NOMO-1 treated with DMSO at 0.1 percent for 48 hours (cell line): ENCODE measurements around the gene TPST1.
"Not testable (repeated sequence)": the region's sequence is repeated elsewhere in the genome, so short reads cannot be mapped to it uniquely, and the experiment has no call there.

Source experiments
- DNase-seq: peaks from one replicate; lab custom pipeline; 2025; ENCODE audit not compliant: unreplicated experiment; lab: John Stamatoyannopoulos, UW

The TPST1 gene

DNA sequence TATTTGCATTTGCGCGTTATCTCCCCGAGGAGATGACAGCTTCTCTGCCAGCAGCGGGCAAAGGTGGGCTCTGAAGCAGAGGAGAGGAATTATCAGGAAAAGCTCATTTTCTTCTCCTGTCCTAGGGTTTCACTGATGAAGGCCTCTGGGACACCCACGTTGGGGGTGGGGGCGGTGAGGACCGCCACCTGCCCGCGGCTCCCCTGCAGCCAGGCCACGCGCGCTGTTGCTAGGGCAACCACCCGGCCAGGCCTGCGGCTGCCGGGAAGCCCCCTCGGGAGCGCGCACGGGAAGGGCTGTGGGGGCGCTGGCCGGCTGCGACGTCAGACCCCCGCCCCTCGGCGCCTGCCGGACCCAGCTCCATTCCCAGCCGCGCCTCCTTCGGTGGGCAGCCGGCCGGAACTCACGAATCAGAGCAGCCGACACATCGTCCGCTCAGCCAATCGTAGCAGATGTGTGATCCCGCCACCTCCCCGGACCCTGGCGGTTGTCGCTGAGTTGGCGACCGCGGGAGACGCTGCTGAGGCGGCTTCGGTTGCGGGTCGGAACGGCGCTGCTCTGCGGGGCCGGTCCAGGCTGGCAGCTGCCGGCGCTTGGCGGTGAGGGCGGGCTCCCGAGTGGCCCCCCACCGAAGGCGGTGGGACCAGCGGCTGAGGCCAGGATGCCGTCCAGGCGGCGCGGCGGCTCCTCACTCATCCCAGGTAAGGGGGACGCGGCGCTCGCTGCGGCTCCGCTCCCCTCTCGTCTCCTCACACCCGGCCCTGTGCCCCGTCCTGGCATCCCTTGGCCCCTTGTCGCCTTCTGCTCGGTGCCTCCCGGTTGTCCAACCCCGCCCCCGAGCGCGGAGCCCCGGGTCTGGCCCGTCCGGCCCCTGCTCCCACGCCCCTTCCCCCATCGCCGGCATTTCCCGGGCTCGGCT, at the start of gene TPST1:
Gene TPST1 (plus strand): TSS at position 513 of the 919 bp plus-strand sequence. CDS start 35,092 bp downstream, outside the sequence.
- DNase-seq: peak; percentile 82

DNA sequence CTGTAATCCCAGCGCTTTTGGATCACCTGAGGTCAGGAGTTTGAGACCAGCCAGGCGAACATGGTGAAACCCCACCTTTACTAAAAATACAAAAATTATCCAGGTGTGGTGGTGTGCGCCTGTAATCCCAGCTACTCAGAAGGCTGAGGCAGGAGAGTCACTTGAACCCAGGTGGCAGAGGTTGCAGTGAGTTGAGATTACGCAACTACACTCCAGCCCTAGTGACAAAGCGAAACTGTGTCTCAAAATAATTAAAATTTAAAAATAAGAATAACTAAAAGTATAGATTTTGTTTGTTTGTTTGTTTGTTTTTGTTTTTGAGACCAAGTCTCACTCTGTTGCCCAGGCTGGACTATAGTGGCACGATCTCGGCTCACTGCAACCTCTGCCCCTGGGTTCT, 49.1 kb upstream of the TPST1 start:
- DNase-seq: not testable (repeated sequence)

DNA sequence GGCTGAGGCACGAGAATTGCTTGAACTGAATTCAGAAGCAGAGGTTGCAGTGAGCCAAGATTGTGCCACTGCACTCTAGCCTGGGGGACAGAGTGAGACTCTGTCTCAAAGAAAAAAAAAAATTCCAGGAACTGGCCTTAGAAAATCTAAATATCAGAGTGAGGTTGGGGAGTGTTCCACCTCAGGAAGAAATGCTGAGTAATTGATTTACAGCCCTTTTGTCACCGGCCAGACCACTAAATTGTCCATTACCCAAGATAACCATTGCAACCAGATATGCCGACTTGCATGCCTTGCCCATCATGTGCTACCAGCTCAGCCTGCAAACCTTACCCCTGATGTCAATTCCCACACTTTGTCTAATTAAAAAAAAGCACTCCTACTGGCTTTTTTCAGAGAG, 48.1 kb upstream of the TPST1 start:
- no peak for DNase-seq

DNA sequence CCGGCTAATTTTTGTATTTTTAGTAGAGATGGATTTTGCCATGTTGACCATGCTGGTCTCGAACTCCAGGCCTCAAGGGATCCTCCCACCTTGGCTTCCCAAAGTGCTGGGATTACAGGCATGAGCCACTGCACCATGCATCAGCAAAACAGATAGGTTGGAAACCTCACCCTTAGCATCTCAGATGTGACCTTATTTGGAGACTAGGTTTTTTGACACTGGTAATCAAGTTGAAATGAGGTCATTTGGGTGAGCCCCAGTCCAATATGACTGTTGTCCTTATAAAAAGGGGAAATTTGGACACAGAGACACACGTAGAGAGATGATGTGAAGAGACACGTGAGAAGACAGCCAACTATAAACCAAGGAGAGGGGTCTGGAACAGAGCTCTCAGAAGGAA, 42.5 kb upstream of the TPST1 start:
- DNase-seq: no peak

DNA sequence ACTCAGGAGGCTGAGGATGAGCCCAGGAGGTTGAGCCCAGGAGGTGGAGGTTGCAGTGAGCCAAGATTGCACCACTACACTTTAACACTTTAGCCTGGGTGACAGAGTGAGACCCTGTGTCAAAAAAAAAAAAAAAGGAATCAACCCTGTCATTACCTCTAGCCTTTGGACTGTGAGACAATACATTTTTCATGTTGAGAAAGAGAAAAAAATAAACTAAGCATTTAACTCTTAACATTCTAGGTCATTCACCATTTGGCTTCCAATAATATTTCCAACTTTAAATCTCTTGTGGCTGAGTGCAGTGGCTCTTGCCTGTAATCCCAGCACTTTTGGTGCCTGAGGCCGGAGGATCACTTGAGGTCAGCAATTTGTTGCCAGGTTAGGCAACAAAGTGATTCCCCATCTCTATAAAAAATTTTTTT, 41.9 kb upstream of the TPST1 start:
- no peak for DNase-seq

DNA sequence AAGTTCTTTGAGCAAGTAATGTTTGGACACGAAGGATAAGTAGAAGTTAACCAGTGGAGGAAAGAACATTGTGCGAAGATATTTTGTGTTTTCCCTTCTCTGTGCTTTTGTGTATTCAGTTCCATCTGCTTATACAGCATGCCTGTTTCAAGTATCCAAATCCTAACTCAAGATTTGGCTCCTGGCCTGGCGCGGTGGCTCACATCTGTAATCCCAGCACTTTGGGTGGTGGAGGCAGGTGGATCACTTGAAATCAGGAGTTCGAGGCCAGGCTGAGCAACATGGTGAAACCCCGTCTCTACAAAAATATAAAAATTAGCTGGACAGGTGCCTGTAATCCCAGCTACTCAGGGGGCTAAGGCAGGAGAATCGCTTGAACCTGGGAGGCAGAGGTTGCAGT, 40.8 kb upstream of the TPST1 start:
- no peak for DNase-seq

DNA sequence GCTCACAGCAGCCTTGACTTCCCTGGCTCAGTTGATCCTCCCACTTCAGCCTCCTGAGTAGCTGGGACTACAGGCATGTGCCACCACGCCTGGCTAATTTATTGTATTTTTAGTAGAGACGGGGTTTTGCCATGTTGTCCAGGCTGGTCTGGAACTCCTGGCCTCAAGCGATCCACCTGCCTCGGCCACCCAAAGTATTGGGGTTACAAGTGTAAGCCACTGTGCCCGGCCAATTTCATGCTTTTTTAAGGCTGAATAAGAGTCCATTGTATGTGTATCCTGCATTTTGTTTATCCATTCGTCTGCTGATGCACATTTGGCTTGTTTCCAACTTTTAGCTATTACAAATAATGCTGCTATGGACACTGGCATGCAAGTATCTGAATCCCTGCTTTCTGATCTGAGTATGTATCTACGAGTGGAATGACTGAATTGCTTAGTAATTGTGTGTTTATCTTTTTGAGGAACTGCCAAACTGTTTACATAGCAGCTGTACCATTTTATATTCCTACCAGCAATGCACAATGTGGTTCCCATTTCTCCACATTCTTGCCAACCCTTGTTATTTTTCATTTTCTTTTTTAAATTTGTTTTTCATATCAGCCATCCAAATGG, 37.3 kb upstream of the TPST1 start:
- DNase-seq: no peak

DNA sequence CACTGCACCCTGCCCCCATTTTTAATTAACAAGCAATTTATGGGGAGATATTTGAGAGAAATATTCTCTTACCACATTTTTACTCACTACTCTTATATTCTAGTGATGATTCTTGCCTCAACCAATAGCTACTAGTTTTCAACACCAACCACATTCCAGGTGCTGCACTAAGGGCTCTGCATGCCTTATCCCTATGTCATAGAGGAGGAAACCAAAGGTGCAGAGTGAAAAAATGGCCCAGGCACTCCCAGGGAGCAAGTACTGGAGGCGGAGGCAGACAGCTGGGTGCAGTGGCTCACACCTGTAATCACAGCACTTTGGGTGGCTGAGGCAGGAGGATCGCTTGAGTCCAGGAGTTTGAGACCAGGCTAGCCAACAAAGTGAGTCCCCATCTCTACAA, 35.5 kb upstream of the TPST1 start:
- DNase-seq: no peak

DNA sequence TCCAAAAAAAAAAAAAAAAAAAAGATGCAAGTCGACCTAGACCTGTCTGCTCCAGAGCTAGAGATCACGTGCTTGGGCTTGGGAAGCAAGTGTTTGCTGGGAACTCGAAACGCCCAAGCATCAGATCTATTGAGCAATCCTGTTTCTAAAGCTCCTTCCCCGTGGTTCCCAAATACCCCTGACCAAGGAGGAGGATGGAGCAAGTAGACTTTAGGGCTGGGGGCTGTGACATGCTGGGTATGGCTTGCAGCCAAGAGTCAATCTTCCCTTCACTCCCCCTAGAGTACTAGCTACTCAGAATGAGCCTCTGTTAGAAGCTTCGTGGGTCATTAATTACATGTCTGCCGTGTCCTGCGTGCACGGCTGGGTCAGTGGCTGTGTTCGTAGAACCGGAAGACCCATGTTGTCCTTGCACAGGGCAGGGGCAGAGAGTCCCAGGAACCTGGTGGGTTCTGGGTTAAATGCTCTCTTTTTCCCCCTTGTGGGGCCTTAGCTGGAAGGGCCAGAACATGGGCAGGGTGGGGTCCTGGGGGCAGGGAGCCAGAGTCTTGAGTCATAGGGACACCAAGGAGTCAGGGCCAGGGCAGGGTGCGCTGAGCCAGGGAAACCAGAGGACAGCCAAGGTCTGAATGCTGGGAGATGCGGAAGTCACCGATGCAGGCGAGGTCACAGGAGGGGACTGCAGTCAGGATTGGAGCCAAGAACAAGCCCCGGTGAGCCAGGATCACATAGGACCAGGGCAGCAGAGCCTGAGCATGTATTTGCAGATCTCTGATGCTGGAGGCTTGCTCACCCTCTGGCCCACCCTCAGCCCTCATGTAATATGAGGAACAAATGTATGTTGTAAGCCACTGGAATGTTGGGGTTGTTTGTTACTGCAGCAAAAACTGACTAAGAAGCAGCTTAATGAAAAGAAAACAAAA, 34.6 kb upstream of the TPST1 start:
- no peak for DNase-seq

DNA sequence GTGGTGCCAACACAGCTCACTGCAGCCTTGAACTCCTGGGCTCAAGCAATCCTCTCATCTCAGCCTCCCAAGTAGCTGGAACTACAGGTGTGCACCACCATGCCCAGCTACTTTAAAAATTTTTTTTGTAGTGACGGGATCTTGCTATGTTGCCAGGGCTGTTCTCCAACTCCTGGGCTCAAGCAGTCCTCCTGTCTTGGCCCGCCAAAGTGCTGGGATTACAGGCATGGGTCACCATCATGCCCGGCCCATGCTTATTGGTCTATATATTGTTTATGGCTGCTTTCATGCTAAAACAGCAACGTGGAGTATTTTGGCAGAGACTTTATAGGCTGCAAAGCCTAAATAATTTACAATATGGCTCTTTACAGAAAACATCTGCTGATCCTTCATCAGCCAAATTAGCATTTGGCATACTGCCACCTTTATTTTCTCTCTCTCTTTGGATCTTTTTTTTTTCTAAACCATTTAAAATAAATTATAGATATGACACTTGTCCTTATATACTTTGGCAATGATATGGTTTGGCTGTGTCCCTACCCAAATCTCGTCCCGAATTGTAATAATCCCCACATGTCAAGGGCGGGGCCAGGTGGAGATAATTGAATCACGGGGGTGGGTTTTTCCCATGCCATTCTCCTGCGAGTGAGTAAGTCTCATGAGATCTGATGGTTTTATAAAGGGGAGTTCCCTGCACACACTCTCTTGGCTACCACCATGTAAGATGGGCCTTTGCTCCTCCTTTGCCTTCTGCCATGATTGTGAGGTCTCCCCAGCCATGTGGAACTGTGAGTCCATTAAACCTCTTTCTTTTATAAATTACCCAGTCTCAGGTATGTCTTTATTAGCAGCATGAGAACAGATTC, 32.4 kb upstream of the TPST1 start:
- DNase-seq: not testable (repeated sequence)

DNA sequence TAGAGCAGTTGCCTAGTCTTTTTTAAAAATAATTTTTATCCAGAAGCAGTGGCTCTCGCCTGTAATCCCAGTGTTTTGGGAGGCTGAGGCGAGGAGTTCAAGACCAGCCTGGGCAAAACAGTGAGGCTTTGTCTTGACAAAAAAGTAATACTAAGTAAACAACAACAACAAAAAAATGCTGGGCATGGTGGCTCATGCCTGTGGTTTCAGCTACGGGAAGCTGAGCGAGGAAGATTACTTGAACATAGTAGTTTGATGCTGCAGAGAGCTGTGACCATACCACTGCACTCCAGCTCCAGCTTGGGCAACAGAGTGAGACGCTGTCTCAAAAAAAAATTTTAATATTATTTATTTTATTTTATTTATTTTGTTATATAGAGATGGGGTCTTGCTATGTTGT, 31.3 kb upstream of the TPST1 start:
- no peak for DNase-seq

DNA sequence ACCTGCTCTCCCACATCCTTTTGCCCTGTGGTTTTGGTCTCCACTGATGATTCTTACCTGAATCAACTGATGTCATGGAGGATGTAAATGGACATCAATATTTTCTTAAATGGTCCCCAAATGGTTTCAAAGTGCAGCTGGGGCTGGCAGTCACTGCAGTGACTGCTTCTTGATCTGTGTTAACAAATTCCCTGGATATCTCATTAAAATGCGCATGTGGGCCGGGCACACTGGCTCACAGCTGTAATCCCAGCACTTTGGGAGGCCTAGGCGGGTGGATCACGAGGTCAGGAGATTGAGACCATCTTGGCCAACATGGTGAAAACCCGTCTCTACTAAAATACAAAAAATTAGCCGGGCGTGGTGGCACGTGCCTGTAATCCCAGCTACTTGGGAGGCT, 30.1 kb upstream of the TPST1 start:
- not testable (repeated sequence) for DNase-seq

DNA sequence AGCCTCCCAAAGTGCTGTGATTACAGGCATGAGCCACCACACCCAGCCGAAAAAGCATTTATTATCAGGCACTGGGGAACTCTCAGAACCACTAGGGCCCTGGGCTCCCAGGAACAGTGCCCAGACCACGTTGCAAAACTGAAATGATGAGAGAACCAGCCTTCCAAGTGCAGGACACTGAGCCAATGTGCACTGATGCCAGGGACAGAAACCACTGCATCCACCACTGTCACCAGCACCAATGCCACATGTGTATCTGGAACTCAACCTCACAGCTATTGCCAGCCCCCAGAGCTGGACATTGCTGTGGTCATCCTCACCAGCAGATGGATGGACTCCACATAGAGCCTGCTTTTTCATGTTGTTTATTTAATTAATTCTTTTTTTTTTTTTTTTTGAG, 28.2 kb upstream of the TPST1 start:
- no peak for DNase-seq

DNA sequence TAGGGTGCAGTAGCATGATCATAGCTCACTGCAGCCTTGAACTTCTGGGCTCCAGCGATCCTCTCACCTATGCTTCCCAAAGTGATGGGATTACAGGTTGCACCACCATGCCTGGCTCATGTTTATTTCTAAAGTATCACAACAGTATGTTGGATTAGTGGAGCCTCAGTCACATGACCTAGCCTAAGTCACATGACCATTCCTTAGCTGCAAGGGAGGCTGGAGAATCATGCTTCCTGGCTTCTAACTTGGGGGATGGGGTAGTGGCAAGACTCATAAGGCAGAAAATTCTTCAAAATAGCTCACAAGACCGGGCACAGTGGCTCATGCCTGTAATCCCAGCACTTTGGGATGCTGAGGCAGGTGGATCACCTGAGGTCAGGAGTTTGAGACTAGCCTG, 26.9 kb upstream of the TPST1 start:
- DNase-seq: no peak

DNA sequence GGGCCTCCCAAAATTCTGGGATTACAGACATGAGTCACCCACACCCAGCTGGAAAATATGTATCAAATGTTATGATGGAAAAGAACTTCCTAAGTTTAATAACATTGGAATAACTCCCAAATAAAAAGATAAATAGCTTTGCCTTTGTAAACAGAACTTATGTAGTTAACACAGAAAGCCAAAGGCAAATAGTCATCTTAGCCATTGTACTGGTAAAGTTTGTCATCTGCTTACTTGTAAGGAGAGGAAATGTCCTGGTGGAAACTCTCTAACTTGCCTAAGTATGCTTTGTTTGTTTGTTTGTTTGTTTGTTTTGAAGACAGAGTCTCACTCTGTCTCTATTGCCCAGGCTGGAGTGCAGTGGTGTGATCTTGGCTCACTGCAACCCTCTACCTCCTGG, 23.8 kb upstream of the TPST1 start:
- no peak for DNase-seq

DNA sequence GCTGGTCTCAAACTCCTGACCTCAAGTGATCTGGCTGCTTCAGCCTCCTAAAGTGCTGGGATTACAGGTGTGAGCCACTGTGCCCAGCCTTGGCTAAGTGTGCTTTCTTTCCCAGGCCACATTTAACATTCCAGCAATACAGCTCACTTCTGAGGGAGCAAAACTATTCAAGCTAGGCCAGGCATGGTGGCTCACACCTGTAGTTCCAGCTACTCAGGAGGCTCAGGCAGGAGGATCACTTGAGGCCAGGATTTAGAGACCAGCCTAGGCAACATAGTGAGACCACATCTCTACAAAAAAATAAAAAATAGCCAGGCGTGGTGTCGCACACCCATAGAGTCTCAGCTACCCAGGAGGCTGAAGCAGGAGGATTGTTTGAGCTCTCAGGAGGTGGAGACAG, 23.3 kb upstream of the TPST1 start:
- no peak for DNase-seq

DNA sequence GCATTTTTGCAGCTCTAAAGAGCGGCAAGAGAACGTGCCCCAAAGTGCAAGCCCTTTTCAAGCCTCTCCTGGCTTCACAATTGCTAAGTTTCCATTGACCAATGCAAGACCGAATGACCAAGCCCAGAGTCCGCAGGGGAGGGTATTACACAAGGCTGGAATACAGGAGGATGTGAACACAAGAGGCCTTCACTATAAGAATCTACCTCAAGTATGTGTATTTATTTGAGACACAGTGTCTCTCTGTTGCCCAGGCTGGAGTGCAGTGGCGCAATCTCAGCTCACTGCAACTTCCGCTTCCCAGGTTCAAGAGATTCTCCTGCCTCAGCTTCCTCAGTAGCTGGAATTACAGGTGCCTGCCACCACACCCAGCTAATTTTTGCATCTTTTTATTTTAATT, 22.2 kb upstream of the TPST1 start:
- no peak for DNase-seq

DNA sequence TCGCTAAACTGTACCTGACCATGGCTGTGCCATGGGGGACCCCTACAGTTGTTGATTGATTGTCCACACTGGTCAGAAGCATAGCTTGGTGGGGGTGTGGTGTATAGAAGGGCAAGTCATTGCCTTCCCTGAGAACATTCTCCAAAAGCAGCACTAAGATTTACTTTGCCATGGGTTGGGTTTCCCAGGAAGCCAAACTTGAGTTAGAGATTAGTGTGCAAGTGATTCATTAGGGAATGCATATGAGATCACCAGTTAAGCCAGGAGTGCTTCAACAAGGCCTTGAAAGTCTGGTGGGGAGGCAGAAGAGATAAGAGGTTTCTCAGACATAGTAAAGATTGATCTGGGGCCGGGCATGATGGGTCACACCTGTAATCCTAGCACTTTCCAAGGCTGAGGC, 21.4 kb upstream of the TPST1 start:
- DNase-seq: no peak

DNA sequence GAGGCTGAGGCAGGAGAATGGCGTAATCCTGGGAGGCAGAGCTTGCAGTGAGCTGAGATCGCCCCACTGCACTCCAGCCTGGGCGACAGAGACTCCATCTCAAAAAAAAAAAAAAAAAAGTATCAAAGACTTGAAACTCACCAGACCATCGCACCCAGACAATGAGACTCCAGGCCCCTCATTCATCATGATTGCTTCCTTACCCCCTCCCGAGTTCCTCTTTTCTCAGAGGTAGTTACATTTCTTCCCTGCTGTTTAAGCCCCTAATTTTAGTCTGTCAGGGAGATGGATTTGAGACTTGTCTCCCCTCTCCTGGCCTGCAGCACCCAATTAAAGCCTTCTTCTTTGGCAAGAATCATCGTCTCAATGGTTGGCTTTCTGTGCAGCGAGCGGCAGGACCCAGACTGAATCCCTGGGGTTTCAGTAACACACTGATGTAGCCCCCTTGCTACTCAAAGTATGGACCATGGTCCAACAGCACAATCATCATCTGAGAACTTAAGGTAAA, 19.4 kb upstream of the TPST1 start:
- DNase-seq: no peak

DNA sequence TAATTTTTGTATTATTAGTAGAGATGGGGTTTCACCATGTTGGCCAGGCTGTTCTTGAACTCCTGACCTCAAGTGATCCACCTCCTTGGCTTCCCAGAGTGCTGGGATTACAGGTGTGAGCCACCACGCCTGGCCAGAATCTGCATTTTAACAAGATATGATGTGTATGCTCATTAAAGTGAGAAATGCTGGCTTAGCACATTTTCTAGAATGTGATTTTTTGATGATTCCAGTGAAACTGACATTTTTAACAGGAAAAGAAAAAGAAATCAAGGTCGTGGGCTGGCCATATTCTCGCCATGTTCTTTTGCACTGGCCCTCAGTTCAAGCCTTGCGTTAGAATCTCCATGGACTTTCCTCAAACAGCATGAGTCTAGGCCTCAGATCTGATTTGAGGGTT, 18.1 kb upstream of the TPST1 start:
- no peak for DNase-seq
